ENCODE measurements around the gene PIBF1.

Gene PIBF1

GRCh38 chr13:73058736-73059459, 277.0 kb downstream of the PIBF1 start, which contains the start of gene KLF5:
KLF5 (plus strand) TSS chr13:73059005; CDS start chr13:73059328, 323 bp downstream.
- TF ChIP-seq, protein P1, sequence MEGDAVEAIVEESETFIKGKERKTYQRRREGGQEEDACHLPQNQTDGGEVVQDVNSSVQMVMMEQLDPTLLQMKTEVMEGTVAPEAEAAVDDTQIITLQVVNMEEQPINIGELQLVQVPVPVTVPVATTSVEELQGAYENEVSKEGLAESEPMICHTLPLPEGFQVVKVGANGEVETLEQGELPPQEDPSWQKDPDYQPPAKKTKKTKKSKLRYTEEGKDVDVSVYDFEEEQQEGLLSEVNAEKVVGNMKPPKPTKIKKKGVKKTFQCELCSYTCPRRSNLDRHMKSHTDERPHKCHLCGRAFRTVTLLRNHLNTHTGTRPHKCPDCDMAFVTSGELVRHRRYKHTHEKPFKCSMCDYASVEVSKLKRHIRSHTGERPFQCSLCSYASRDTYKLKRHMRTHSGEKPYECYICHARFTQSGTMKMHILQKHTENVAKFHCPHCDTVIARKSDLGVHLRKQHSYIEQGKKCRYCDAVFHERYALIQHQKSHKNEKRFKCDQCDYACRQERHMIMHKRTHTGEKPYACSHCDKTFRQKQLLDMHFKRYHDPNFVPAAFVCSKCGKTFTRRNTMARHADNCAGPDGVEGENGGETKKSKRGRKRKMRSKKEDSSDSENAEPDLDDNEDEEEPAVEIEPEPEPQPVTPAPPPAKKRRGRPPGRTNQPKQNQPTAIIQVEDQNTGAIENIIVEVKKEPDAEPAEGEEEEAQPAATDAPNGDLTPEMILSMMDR (IDR thresholded peaks at IDR 0.05; ENCODE audit: control extremely low read depth, extremely low read depth, low read depth, missing control alignments) = no peak
- peak; percentile 99 for DNase-seq (ENCODE audit: extremely low spot score)
- POLR2A ChIA-PET = interaction anchor here (0.8 to 1.0 kb wide), 2 partner anchors 16 to 43 kb away, joined by 3 read pairs; no protein-coding TSS in a partner anchor
- CTCF ChIA-PET = interaction anchor here (0.9 to 4.2 kb wide), 10 partner anchors 9 to 306 kb away, joined by 3 to 16 read pairs (median 3); no protein-coding TSS in a partner anchor

DNA sequence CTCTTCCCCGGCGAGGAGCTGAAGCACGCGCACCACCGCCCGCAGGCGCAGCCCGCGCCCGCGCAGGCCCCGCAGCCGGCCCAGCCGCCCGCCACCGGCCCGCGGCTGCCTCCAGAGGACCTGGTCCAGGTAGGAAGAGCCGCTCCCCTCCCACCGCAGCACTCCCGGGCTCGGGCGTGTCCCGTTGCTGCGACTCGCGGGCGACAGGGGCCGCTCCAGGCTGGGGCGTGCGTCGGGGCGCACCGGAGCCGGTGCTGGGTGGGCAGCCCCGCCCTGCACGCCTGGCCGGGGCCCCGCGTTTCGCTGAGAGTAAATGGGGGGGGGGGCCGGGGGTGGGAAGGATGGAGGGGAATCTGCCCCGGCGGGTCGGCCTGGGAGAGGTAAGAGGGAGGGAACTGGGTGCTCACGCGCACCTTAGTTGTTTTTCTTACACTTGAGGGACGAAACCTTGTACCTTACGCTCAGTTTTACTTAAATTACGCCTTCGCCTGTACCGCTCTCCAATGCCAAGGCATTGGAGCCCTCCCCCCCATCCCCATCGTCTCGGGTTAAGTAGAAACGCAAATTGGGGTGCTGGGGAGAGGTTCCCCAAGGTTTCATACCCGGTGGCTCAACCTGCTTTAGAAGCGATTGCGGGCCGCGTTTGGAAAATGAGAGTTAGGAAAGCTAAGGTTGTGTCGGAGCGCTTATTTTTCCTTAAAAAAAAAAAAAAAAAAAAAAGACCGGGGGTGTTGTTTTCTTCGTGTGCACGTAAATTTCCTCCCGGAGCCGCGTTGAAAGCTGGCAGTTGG, 277.7 kb downstream of the PIBF1 start:
- peak; percentile 69 for DNase-seq (ENCODE audit: extremely low spot score)
- TF ChIP-seq, protein P1 (IDR thresholded peaks at IDR 0.05; ENCODE audit: control extremely low read depth, extremely low read depth, low read depth, missing control alignments) = peak; percentile 51
- ChIA-PET CTCF (interaction anchor here (0.7 to 4.2 kb wide), 9 partner anchors 12 to 307 kb away, joined by 3 to 16 read pairs (median 3); no protein-coding TSS in a partner anchor), POLR2A (interaction anchor here (0.6 to 0.8 kb wide), 2 partner anchors 42 to 208 kb away, joined by 3 to 12 read pairs; no protein-coding TSS in a partner anchor)

DNA sequence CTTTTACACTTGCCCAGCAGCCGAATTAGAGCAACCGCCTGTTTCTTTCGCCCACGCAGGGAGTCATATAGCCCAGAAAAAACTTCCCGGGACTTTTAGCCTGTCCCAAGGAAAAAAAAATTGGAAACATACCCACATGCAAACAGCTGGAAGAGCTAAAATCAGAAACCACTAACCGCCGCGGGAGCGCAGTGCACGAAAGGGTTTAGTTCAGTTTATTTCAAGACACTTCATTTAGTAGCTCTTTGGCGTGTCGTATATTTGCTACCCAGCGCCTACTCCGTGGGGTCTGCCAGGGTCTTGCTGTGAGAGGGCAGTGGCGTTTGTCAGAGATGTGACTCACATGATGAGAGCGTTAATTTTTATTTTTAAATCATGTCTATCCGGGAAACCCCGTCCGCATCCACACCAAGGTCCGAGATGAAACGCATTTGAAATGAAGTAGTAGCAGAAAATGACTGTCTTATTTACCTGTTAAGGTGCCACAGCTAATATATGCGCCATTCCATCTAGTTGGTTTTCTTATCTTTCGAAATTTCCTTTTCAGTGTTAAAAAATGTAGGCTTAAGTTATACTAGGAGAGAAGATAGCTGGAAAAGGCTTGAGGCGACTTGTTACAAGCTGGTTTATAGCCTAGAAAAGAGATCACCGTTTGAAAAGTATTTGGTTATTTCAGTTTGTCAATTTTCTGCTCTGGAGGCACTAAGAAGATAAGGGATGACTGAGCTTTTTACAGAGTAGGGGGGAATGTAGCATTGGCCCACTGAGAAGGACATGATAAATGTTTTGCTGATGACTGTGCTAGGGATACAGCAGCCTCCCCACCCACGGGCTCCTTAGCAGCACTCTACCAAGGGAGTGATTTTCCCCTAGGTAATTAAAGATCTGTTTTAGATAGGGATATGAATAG, 278.6 kb downstream of the PIBF1 start:
- TF ChIP-seq, protein P1 (IDR thresholded peaks at IDR 0.05; ENCODE audit: control extremely low read depth, extremely low read depth, low read depth, missing control alignments) = no peak
- ChIA-PET POLR2A (no interaction called here), CTCF (interaction anchor here (0.7 to 4.2 kb wide), 3 partner anchors 11 to 220 kb away, joined by 3 to 16 read pairs (median 3); no protein-coding TSS in a partner anchor)
- no peak for DNase-seq (ENCODE audit: extremely low spot score)

DNA sequence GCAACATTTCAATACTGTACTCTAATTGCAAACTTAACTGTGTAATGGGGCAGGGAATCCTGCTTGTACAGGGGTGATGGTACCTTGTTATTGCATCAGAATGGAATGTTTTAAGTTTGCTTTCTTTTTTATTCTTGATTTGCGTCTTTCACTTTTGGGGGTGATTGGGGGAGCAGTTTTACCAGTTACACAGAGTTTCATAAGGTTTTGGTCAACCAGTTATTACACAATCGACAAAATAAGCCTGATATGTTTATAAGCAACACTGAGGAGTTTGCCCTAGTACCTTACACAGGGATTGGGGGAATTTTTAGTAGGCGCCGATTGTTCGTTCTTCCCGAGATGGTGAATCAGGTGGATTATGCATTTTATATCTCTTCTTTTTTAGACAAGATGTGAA, 279.5 kb downstream of the PIBF1 start:
- TF ChIP-seq, protein P1 (IDR thresholded peaks at IDR 0.05; ENCODE audit: control extremely low read depth, extremely low read depth, low read depth, missing control alignments) = no peak
- POLR2A ChIA-PET = no interaction called here
- no peak for DNase-seq (ENCODE audit: extremely low spot score)
- CTCF ChIA-PET = interaction anchor here (1.0 kb wide), 1 partner anchor 9 kb away, joined by 4 read pairs; no protein-coding TSS in a partner anchor

DNA sequence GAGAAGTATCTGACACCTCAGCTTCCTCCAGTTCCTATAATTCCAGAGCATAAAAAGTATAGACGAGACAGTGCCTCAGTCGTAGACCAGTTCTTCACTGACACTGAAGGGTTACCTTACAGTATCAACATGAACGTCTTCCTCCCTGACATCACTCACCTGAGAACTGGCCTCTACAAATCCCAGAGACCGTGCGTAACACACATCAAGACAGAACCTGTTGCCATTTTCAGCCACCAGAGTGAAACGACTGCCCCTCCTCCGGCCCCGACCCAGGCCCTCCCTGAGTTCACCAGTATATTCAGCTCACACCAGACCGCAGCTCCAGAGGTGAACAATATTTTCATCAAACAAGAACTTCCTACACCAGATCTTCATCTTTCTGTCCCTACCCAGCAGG, 279.9 kb downstream of the PIBF1 start:
- CTCF ChIA-PET = interaction anchor here (1.0 kb wide), 1 partner anchor 9 kb away, joined by 4 read pairs; no protein-coding TSS in a partner anchor
- TF ChIP-seq, protein P1 (IDR thresholded peaks at IDR 0.05; ENCODE audit: control extremely low read depth, extremely low read depth, low read depth, missing control alignments) = no peak
- POLR2A ChIA-PET = no interaction called here
- no peak for DNase-seq (ENCODE audit: extremely low spot score)

All from GM10248 (cell line).